GM23338 (cell line): ENCODE results near the gene ACOXL. TPM values are rescaled to one million over a fixed set of nuclear protein-coding genes. Genes with fewer than 3 reads are reported as not detected.

Experiments used
- ATAC-seq: fragments of 200-7000 bp; cut with Tn5 transposase; 3 replicates; pipeline ENCODE4 v1.9.1; 2020
- DNase-seq: peaks from one replicate; pipeline ENCODE4 v3.0.0-alpha.2; 2015; ENCODE audit warnings: low spot score
- H2AFZ ChIP-seq: fragments of 200-600 bp; sonication (generic); 2 replicates; pipeline ENCODE4 v1.8.0; 2016; ENCODE audit warnings: antibody characterized with exemption, mild to moderate bottlenecking, moderate library complexity
- H3F3A ChIP-seq: fragments of 200-600 bp; sonication (generic); replicated peaks from 2 replicates; pipeline ENCODE4 v1.8.0; 2017; ENCODE audit warnings: antibody characterized with exemption, mixed run types, low read depth
- H3K27ac ChIP-seq: fragments of 200-600 bp; sonication (generic); 2 replicates; pipeline ENCODE4 v1.6.1; 2016; ENCODE audit warnings: low read depth
- H3K27me3 ChIP-seq: fragments of 200-600 bp; sonication (generic); 2 replicates; pipeline ENCODE4 v1.8.0; 2016; ENCODE audit warnings: mild to moderate bottlenecking, mixed run types, moderate library complexity; ENCODE audit not compliant: insufficient read depth
- H3K36me3 ChIP-seq: fragments of 200-600 bp; sonication (generic); 2 replicates; pipeline ENCODE4 v1.8.0; 2016; ENCODE audit warnings: mild to moderate bottlenecking; ENCODE audit not compliant: insufficient read depth
- H3K4me1 ChIP-seq: fragments of 200-600 bp; sonication (generic); 2 replicates; pipeline ENCODE4 v1.8.0; 2016; ENCODE audit warnings: mild to moderate bottlenecking, moderate library complexity; ENCODE audit not compliant: insufficient read depth
- H3K4me2 ChIP-seq: fragments of 200-600 bp; sonication (generic); 2 replicates; pipeline ENCODE4 v1.7.1; 2017; ENCODE audit warnings: mixed run types
- H3K4me3 ChIP-seq: fragments of 200-600 bp; sonication (generic); 2 replicates; pipeline ENCODE4 v1.6.1; 2016; ENCODE audit warnings: mixed run types
- H3K79me2 ChIP-seq: fragments of 200-600 bp; sonication (generic); replicated peaks from 2 replicates; pipeline ENCODE4 v1.8.0; 2017; ENCODE audit warnings: mild to moderate bottlenecking; ENCODE audit not compliant: insufficient read depth
- H3K9me2 ChIP-seq: fragments of 200-600 bp; sonication (generic); 2 replicates; pipeline ENCODE4 v1.8.0; 2017; ENCODE audit not compliant: insufficient read depth
- H4K20me1 ChIP-seq: fragments of 200-600 bp; sonication (generic); replicated peaks from 2 replicates; pipeline ENCODE4 v1.8.0; 2017; ENCODE audit warnings: mild to moderate bottlenecking; ENCODE audit not compliant: insufficient read depth
- H3K27ac Mint-ChIP-seq: 2 replicates; pipeline ENCODE4 v1.8.0; 2020; ENCODE audit warnings: inconsistent platforms, mild to moderate bottlenecking, moderate library complexity, mixed read lengths
- H3K27me3 Mint-ChIP-seq: 3 replicates; pipeline ENCODE4 v1.8.0; 2022; ENCODE audit warnings: low read depth, mild to moderate bottlenecking, moderate library complexity, mixed read lengths, inconsistent platforms; ENCODE audit not compliant: insufficient read depth, poor library complexity
- H3K36me3 Mint-ChIP-seq: 3 replicates; pipeline ENCODE4 v1.8.0; 2021; ENCODE audit warnings: low read depth, mild to moderate bottlenecking, inconsistent platforms, moderate library complexity, mixed read lengths
- H3K4me1 Mint-ChIP-seq: 3 replicates; pipeline ENCODE4 v1.8.0; 2020; ENCODE audit warnings: mild to moderate bottlenecking, inconsistent platforms, mixed read lengths
- H3K4me3 Mint-ChIP-seq: 3 replicates; pipeline ENCODE4 v1.8.0; 2021; ENCODE audit warnings: moderate library complexity, mild to moderate bottlenecking, inconsistent platforms, mixed read lengths
- H3K9me3 Mint-ChIP-seq: 3 replicates; pipeline ENCODE4 v1.8.0; 2020; ENCODE audit warnings: moderate library complexity, mild to moderate bottlenecking, inconsistent platforms, mixed read lengths
- CREB1 ChIP-seq: fragments of 250-450 bp; sonication (Bioruptor Pico); IDR thresholded peaks from 2 replicates; pipeline ENCODE4 v1.5.0; 2020; ENCODE audit warnings: low read depth, mild to moderate bottlenecking, moderate library complexity
- CTCF ChIP-seq, 2 experiments: fragments of 200-600 bp in 1 of 2; sonication (generic) in 1 of 2; conservative IDR thresholded peaks; 2 replicates each; pipeline versions ENCODE4 v1.5.1 to v1.6.1; 2016 to 2017; ENCODE audit warnings: antibody characterized with exemption in 2 of 2, low read depth in 2 of 2, mild to moderate bottlenecking in 2 of 2, moderate library complexity in 1 of 2
- ETS1 ChIP-seq: IDR thresholded peaks from 2 replicates; pipeline ENCODE4 v1.6.1; 2016; ENCODE audit warnings: antibody characterized with exemption
- EZH2 ChIP-seq: fragments of 200-600 bp; sonication (generic); IDR thresholded peaks from one replicate; pipeline ENCODE4 v1.8.0; 2017; ENCODE audit warnings: antibody characterized with exemption, mild to moderate bottlenecking, low read depth; ENCODE audit not compliant: unreplicated experiment
- EZH2phosphoT487 ChIP-seq: fragments of 200-600 bp; sonication (generic); IDR thresholded peaks from one replicate; pipeline ENCODE4 v1.8.1; 2018; ENCODE audit warnings: antibody characterized with exemption; ENCODE audit not compliant: unreplicated experiment
- JUNB ChIP-seq: IDR thresholded peaks from one replicate; pipeline ENCODE4 v1.6.1; 2016; ENCODE audit warnings: antibody characterized with exemption; ENCODE audit not compliant: unreplicated experiment
- NANOG ChIP-seq: IDR thresholded peaks from 2 replicates; pipeline ENCODE4 v1.6.1; 2016; ENCODE audit warnings: antibody characterized with exemption, borderline replicate concordance
- POLR2AphosphoS5 ChIP-seq: IDR thresholded peaks from 2 replicates; pipeline ENCODE4 v1.6.1; 2016; ENCODE audit warnings: antibody characterized with exemption, low read depth
- REST ChIP-seq: IDR thresholded peaks from one replicate; pipeline ENCODE4 v1.6.1; 2018; ENCODE audit warnings: antibody characterized with exemption; ENCODE audit not compliant: unreplicated experiment
- STAT1 ChIP-seq: IDR thresholded peaks from one replicate; pipeline ENCODE4 v1.6.1; 2016; ENCODE audit warnings: antibody characterized with exemption; ENCODE audit not compliant: unreplicated experiment
- ZNF331 ChIP-seq: fragments of 250-450 bp; sonication (Bioruptor Pico); IDR thresholded peaks from 2 replicates; pipeline ENCODE4 v1.5.0; 2020; ENCODE audit warnings: low read depth, mild to moderate bottlenecking, moderate library complexity
- polyA plus RNA-seq: library from polyadenylated mRNA; unstranded; fragments of >200 nt; fragmentation: Nextera tagmentation; extraction: Ambion mirVana; gene quantifications from 2 replicates; pipeline ENCODE4 v1.2.1, GENCODE V29; 2016
- total RNA-seq: library from RNA; depleted of rRNA; stranded (reverse); fragments of >200 nt; shearing (Covaris generic); gene quantifications from 2 replicates; pipeline ENCODE4 v1.2.3, GENCODE V29; 2014

Gene ACOXL
- total and polyA plus RNA-seq, 2 experiments from 2014 or later = 9.0 to 14.7 TPM

- Mint-ChIP-seq H3K27me3 (peaks cover 2% of the 10 kb centered on the region), H3K27ac (no peak overlapping the region), H3K36me3 (no peaks in the 10 kb centered on the region), H3K9me3 (no peaks in the 10 kb centered on the region), H3K4me1 (peaks cover 2% of the 10 kb centered on the region; the same call in 2 of the 3 replicates), H3K4me3 (no peak overlapping the region)
- no peak overlapping the region for H3K4me2 ChIP-seq
- no peaks in the 10 kb centered on the region for H3K27me3 ChIP-seq
- TF ChIP-seq NANOG (no peak), STAT1 (no peak), REST (no peak), ETS1 (no peak), POLR2AphosphoS5 (no peak), EZH2 (no peak), CREB1 (no peak), ZNF331 (no peak), EZH2phosphoT487 (no peak), JUNB (no peak), CTCF (conservative IDR thresholded peaks at IDR 0.05; ENCODE audit: low read depth in 2 of 2) (no peak)
- no peaks in the 10 kb centered on the region for H3K79me2 ChIP-seq
- no peak overlapping the region for H3K27ac ChIP-seq
- H4K20me1 ChIP-seq = no peaks in the 10 kb centered on the region
- DNase-seq (no peak), ATAC-seq (no peak)
- H2AFZ ChIP-seq = no peak overlapping the region
- no peaks in the 10 kb centered on the region for H3K9me2 ChIP-seq
- H3K4me3 ChIP-seq = no peak overlapping the region
- no peaks in the 10 kb centered on the region for H3K4me1 ChIP-seq
- no peaks in the 10 kb centered on the region for H3K36me3 ChIP-seq
- H3F3A ChIP-seq = no peaks in the 10 kb centered on the region
Observed at GRCh38 chr2:111106706-111107105, 374.3 kb downstream of the ACOXL start.
